Heart right ventricle (tissue), 16 donors: ENCODE data around the gene PPM1F. TPM values are rescaled to one million over a fixed set of nuclear protein-coding genes. Genes with fewer than 3 reads are reported as not detected.

Source experiments
- ATAC-seq, 8 donors: fragments of 200-7000 bp; cut with Tn5 transposase; one replicate each; pipeline ENCODE4 v1.9.1; 2020; ENCODE audit warnings: mild to moderate bottlenecking in 8 of 8, moderate library complexity in 8 of 8, moderate number of reproducible peaks in 1 of 8
- DNase-seq, 2 donors: peaks; one replicate each; pipeline ENCODE4 v3.0.0-alpha.2; 2020
- H3K27ac ChIP-seq, 10 donors: fragments of 200-600 bp; sonication (generic) in 2 of 10; one replicate each; pipeline versions ENCODE4 v1.5.0 to v1.8.0; 2020 to 2022; ENCODE audit warnings: mild to moderate bottlenecking in 3 of 10
- H3K27me3 ChIP-seq, 7 donors: fragments of 200-600 bp; one replicate each; pipeline ENCODE4 v1.8.0; 2021 to 2022; ENCODE audit warnings: mild to moderate bottlenecking in 2 of 7
- H3K36me3 ChIP-seq, 9 donors: fragments of 200-600 bp; sonication (generic) in 1 of 9; one replicate each; pipeline versions ENCODE4 v1.5.0 to v1.8.0; 2020 to 2022; ENCODE audit warnings: mild to moderate bottlenecking in 2 of 9
- H3K4me1 ChIP-seq, 9 donors: fragments of 200-600 bp; sonication (generic) in 1 of 9; one replicate each; pipeline versions ENCODE4 v1.5.0 to v1.8.0; 2020 to 2022; ENCODE audit warnings: mild to moderate bottlenecking in 4 of 9
- H3K4me3 ChIP-seq, 10 donors: fragments of 200-600 bp; sonication (generic) in 2 of 10; one replicate each; pipeline versions ENCODE4 v1.5.0 to v1.8.0; 2020 to 2022; ENCODE audit warnings: mild to moderate bottlenecking in 7 of 10, moderate library complexity in 2 of 10
- H3K9me3 ChIP-seq, 11 donors: fragments of 200-600 bp in 10 of 11; sonication (generic) in 2 of 11; one replicate each; pipeline versions ENCODE4 v1.5.0 to v1.8.0; 2013 to 2022; ENCODE audit warnings: mild to moderate bottlenecking in 2 of 11, control low read depth in 1 of 11, moderate library complexity in 1 of 11
- CTCF ChIP-seq, 9 donors: fragments of 200-600 bp; sonication (generic) in 2 of 9; IDR thresholded peaks; one replicate each; pipeline versions ENCODE4 v1.5.0 to v1.8.0; 2021 to 2022; ENCODE audit warnings: antibody characterized with exemption in 9 of 9, mild to moderate bottlenecking in 5 of 9, moderate library complexity in 1 of 9
- WGBS, 2 donors: extraction: QIAGEN DNeasy Blood & Tissue Kit; methylation state at CpG; one replicate each; pipeline ENCODE4 v1.1.7; 2013; ENCODE audit warnings: inconsistent platforms in 1 of 2; 5-methylcytosine and 5-hydroxymethylcytosine counted together
- intact Hi-C, 10 donors: fragments of 100-400 bp; cut with DNase I; formaldehyde crosslinking; loops; one replicate each; pipeline versions ENCODE4 v1.11.1 to v1.14.2; 2022
- polyA plus RNA-seq, 2 donors: library from polyadenylated mRNA; stranded (reverse); fragments of 200-250 nt; gene quantifications; one replicate each; pipeline ENCODE4 v1.2.3, GENCODE V29; 2013
- total RNA-seq, 10 donors: library from RNA; stranded (reverse); fragmentation: NEBNext Ultra II Directional in 3 of 10; extraction: Animal tissue kit (Norgen Biotek cat#: 25700) in 3 of 10; gene quantifications; one replicate each; pipeline versions ENCODE4 v1.2.1 to v1.2.4, GENCODE V29; 2021 to 2023
- donor health status: Arrhythmogenic right ventricular cardiomyopathy.
- donor health status: ischemic (EF 13 %, LVEDD 7.1; RV severe dilation, severe dysfunction).
- donor health status: healthy with polysubstance abuse.
- donor health status: DM: no; HTN: yes; CAD: no.
- donor health status: DM: no; HTN: no; CAD: no.
- donor health status: ischemic (EF 25% LVEDD 6.9; RV normal size, moderate dysfunction).
- donor health status: ischemic (EF 25% LVEDD 5.7; RV mildly dilated, moderate dysfunction).
- donor health status: healthy.
- donor health status: DM: yes; HTN: yes; CAD: no.
- donor health status: Ischemic cardiomyopathy.
- donor health status: ischemic (EF 35%, LVEDD 5.7; RV mildly dilated, moderate dysfunction).
- donor health status: nonischemic (EF 11% LVEDD 7.7; RV severe dilation, severe dysfunction).
- donor health status: DM: yes; HTN: yes; CAD: no.
- donor health status: PGD.
- donor health status: ischemic (EF 29% LVEDD 5.4; RV normal size, mild dysfunction).
- donor health status: nonischemic (EF 23%, LVEDD 6.1; RV moderate dilation, normal function).

PPM1F gene
- total and polyA plus RNA-seq, 12 donors: 11.8 to 31.4 (median 18.1) TPM

GRCh38 chr22:21967693-21968271 lies 15.1 kb upstream of the PPM1F start:
- H3K27ac ChIP-seq: no peak overlapping the region
- no peak overlapping the region for H3K4me3 ChIP-seq
- peaks cover 0 to 100% (median 67%) of the 10 kb centered on the region in 9 donors for H3K36me3 ChIP-seq
- DNase-seq (no peak), ATAC-seq (no peak)
- intact Hi-C loops: no loop called here
- no peaks in the 10 kb centered on the region for H3K4me1 ChIP-seq
- H3K27me3 ChIP-seq: no peaks in the 10 kb centered on the region
- no peaks in the 10 kb centered on the region for H3K9me3 ChIP-seq
- TF ChIP-seq CTCF (IDR thresholded peaks at IDR 0.05): no peak
- 95% methylated on average over 7 of the region's 7 CpGs for WGBS, 2 donors

- 79 to 87% methylated on average over 16 of the region's 16 CpGs for WGBS, 2 donors
- peaks cover 0 to 2% (median 0%) of the 10 kb centered on the region in 9 donors for H3K4me1 ChIP-seq
- intact Hi-C loops: no loop called here
- ATAC-seq: no peak
- peaks cover 0 to 100% (median 74%) of the 10 kb centered on the region in 9 donors for H3K36me3 ChIP-seq
- H3K27me3 ChIP-seq: no peaks in the 10 kb centered on the region
- H3K9me3 ChIP-seq: no peaks in the 10 kb centered on the region
- no peak overlapping the region for H3K4me3 ChIP-seq
- no peak overlapping the region for H3K27ac ChIP-seq
- DNase-seq: no peak
- TF ChIP-seq CTCF (IDR thresholded peaks at IDR 0.05): no peak
These were observed 14.2 kb upstream of the PPM1F start for GRCh38 chr22:21966643-21967516.

GRCh38 chr22:21965762-21966288 lies 13.2 kb upstream of the PPM1F start:
- no peaks in the 10 kb centered on the region for H3K27me3 ChIP-seq
- WGBS, 2 donors: 97 to 98% methylated on average over 6 of the region's 6 CpGs
- H3K27ac ChIP-seq: no peak overlapping the region
- intact Hi-C loops: no loop called here
- no peak for TF ChIP-seq CTCF (IDR thresholded peaks at IDR 0.05)
- ATAC-seq: no peak
- DNase-seq: no peak
- H3K9me3 ChIP-seq: no peaks in the 10 kb centered on the region
- peaks cover 0 to 100% (median 68%) of the 10 kb centered on the region in 9 donors for H3K36me3 ChIP-seq
- H3K4me1 ChIP-seq: peaks cover 0 to 7% (median 0%) of the 10 kb centered on the region in 9 donors
- H3K4me3 ChIP-seq: no peak overlapping the region

GRCh38 chr22:21964918-21965484 lies 12.4 kb upstream of the PPM1F start:
- intact Hi-C loops: no loop called here
- ATAC-seq (no peak), DNase-seq (no peak)
- H3K27ac ChIP-seq: no peak overlapping the region
- no peaks in the 10 kb centered on the region for H3K9me3 ChIP-seq
- WGBS, 2 donors: 92 to 95% methylated on average over 6 of the region's 6 CpGs
- no peak overlapping the region for H3K4me3 ChIP-seq
- no peak for TF ChIP-seq CTCF (IDR thresholded peaks at IDR 0.05)
- H3K4me1 ChIP-seq: peaks cover 0 to 7% (median 0%) of the 10 kb centered on the region in 9 donors
- H3K36me3 ChIP-seq: peaks cover 0 to 100% (median 64%) of the 10 kb centered on the region in 9 donors
- no peaks in the 10 kb centered on the region for H3K27me3 ChIP-seq
